OCI-LY7 (cell line): ENCODE measurements around the gene PEPD. TPM values are rescaled to one million over a fixed set of nuclear protein-coding genes. Genes with fewer than 3 reads are reported as not detected.

Source experiments
- BruUV-seq: library from RNA; stranded (reverse); fragments of 400-500 nt; replicated peaks from 2 replicates; lab custom pipeline; 2021; lab: Mats Ljungman, UMichigan
- CTCF ChIA-PET: fragments of 300-600 bp; sonication (Branson Sonifier 250); formaldehyde crosslinking; loops from one replicate; lab custom pipeline; 2022; ENCODE audit warnings: antibody characterized with exemption; ENCODE audit not compliant: unreplicated experiment; lab: Charles Lee
- POLR2A ChIA-PET: fragments of 300-600 bp; sonication (Branson Sonifier 250); formaldehyde crosslinking; loops from one replicate; lab custom pipeline; 2022; ENCODE audit warnings: antibody characterized with exemption; lab: Charles Lee
- DNase-seq: peaks from one replicate; pipeline ENCODE4 v3.0.0-alpha.2; 2015; ENCODE audit warnings: low spot score
- H2AFZ ChIP-seq: fragments of 200-600 bp; sonication (generic), shearing (Covaris generic); 2 replicates; pipeline ENCODE4 v1.6.1; 2014; ENCODE audit warnings: mild to moderate bottlenecking, antibody characterized with exemption, low read length, moderate library complexity
- H3K27ac ChIP-seq: fragments of 200-600 bp; sonication (generic); 2 replicates; pipeline ENCODE4 v1.5.1; 2014; ENCODE audit warnings: mixed run types, low read depth, mild to moderate bottlenecking, moderate library complexity, low read length, inconsistent platforms; ENCODE audit not compliant: poor library complexity, severe bottlenecking
- H3K36me3 ChIP-seq: fragments of 200-600 bp; sonication (generic); 2 replicates; pipeline ENCODE4 v1.6.1; 2014; ENCODE audit warnings: mild to moderate bottlenecking, antibody characterized with exemption, low read length, moderate library complexity, mixed read lengths; ENCODE audit not compliant: insufficient read depth
- H3K4me1 ChIP-seq: fragments of 200-600 bp; sonication (generic); 2 replicates; pipeline ENCODE4 v1.5.1; 2014; ENCODE audit warnings: mild to moderate bottlenecking, low read length; ENCODE audit not compliant: insufficient read depth, poor library complexity, severe bottlenecking
- H3K4me2 ChIP-seq: fragments of 200-600 bp; sonication (generic); 2 replicates; pipeline ENCODE4 v1.6.1; 2014; ENCODE audit warnings: mild to moderate bottlenecking, low read length
- H3K4me3 ChIP-seq: fragments of 200-600 bp; sonication (generic); 2 replicates; pipeline ENCODE4 v1.5.1; 2014; ENCODE audit warnings: mild to moderate bottlenecking, low read depth, low read length; ENCODE audit not compliant: poor library complexity, severe bottlenecking
- H3K79me2 ChIP-seq: fragments of 200-600 bp; sonication (generic); 2 replicates; pipeline ENCODE4 v1.6.1; 2016; ENCODE audit warnings: low read depth, mild to moderate bottlenecking, low read length, moderate library complexity, mixed read lengths; ENCODE audit not compliant: insufficient read depth
- H3K9me2 ChIP-seq: fragments of 200-600 bp; sonication (generic); 2 replicates; pipeline ENCODE4 v1.6.1; 2016; ENCODE audit warnings: mild to moderate bottlenecking, low read length, mixed read lengths; ENCODE audit not compliant: insufficient read depth
- H3K9me3 ChIP-seq: fragments of 200-600 bp; sonication (generic); 2 replicates; pipeline ENCODE4 v1.6.1; 2014; ENCODE audit warnings: mild to moderate bottlenecking, mixed run types, low read length, mixed read lengths
- H4K20me1 ChIP-seq: fragments of 200-600 bp; sonication (generic); 2 replicates; pipeline ENCODE4 v1.6.1; 2014; ENCODE audit warnings: mild to moderate bottlenecking, antibody characterized with exemption, low read length, moderate library complexity, mixed read lengths; ENCODE audit not compliant: insufficient read depth
- CTCF ChIP-seq: fragments of 200-600 bp; sonication (generic); conservative IDR thresholded peaks from 2 replicates; pipeline ENCODE4 v1.5.1; 2014; ENCODE audit warnings: mild to moderate bottlenecking, antibody characterized with exemption, low read length, moderate library complexity, mixed read lengths
- EZH2phosphoT487 ChIP-seq: fragments of 200-600 bp; sonication (generic); IDR thresholded peaks from 2 replicates; pipeline ENCODE4 v1.6.1; 2018; ENCODE audit warnings: low read depth, borderline replicate concordance, mild to moderate bottlenecking, mixed run types, antibody characterized with exemption, low read length, moderate library complexity, mixed read lengths
- intact Hi-C: fragments of 100-400 bp; cut with micrococcal nuclease; formaldehyde crosslinking; loops from one replicate; pipeline ENCODE4 v1.10.0; 2022; ENCODE audit not compliant: unreplicated experiment
- total RNA-seq, 2 experiments: library from RNA; depleted of rRNA in 1 of 2; stranded (reverse); fragments of >200 nt in 1 of 2; shearing (Covaris generic) in 1 of 2; gene quantifications; 2 replicates each; pipeline ENCODE4 v1.2.3, GENCODE V29; 2014 to 2022

Gene PEPD
- total RNA-seq, 2 experiments from 2014 or later: 24.4 to 29.7 TPM

- POLR2A ChIA-PET: no interaction called here
- BruUV-seq: no TSS peak
- no peak for DNase-seq
- TF ChIP-seq CTCF (no peak), EZH2phosphoT487 (no peak)
- Histone ChIP-seq H3K27ac (no peak overlapping the region), H4K20me1 (no peaks in the 10 kb centered on the region), H3K4me1 (no peaks in the 10 kb centered on the region), H3K79me2 (no peaks in the 10 kb centered on the region), H3K9me2 (no peaks in the 10 kb centered on the region), H3K4me2 (no peak overlapping the region), H2AFZ (no peak overlapping the region), H3K9me3 (no peaks in the 10 kb centered on the region), H3K4me3 (no peak overlapping the region), H3K36me3 (no peaks in the 10 kb centered on the region)
- intact Hi-C loops: no loop called here
- CTCF ChIA-PET: no interaction called here
These were observed 79.8 kb downstream of the PEPD start for GRCh38 chr19:33441828-33442227.

- Histone ChIP-seq H3K4me2 (no peak overlapping the region), H3K9me2 (no peaks in the 10 kb centered on the region), H4K20me1 (no peaks in the 10 kb centered on the region), H3K9me3 (no peaks in the 10 kb centered on the region), H3K79me2 (no peaks in the 10 kb centered on the region), H2AFZ (no peak overlapping the region), H3K4me1 (no peaks in the 10 kb centered on the region), H3K4me3 (no peak overlapping the region), H3K36me3 (no peaks in the 10 kb centered on the region), H3K27ac (no peak overlapping the region)
- intact Hi-C loops: no loop called here
- BruUV-seq: no TSS peak
- CTCF ChIA-PET: no interaction called here
- POLR2A ChIA-PET: no interaction called here
- no peak for TF ChIP-seq CTCF
- no peak for TF ChIP-seq EZH2phosphoT487
- no peak for DNase-seq
These were observed 80.3 kb downstream of the PEPD start for GRCh38 chr19:33441277-33441699.

GRCh38 chr19:33440682-33441081 lies 80.9 kb downstream of the PEPD start:
- Histone ChIP-seq H3K4me3 (no peak overlapping the region), H2AFZ (no peak overlapping the region), H3K9me3 (no peaks in the 10 kb centered on the region), H3K79me2 (no peaks in the 10 kb centered on the region), H3K4me2 (no peak overlapping the region), H3K36me3 (no peaks in the 10 kb centered on the region), H3K9me2 (no peaks in the 10 kb centered on the region), H3K27ac (no peak overlapping the region), H4K20me1 (no peaks in the 10 kb centered on the region), H3K4me1 (no peaks in the 10 kb centered on the region)
- DNase-seq: no peak
- no TSS peak for BruUV-seq
- ChIA-PET POLR2A (no interaction called here), CTCF (no interaction called here)
- TF ChIP-seq EZH2phosphoT487 (no peak), CTCF (no peak)
- intact Hi-C loops: no loop called here
